ENCODE data around the gene GPR31.

The GPR31 gene

GRCh38 chr6:167137081-167137480, 20.7 kb downstream of the GPR31 start:
- DNase-seq, result no peak

GRCh38 chr6:167136376-167136775, 21.4 kb downstream of the GPR31 start:
- DNase-seq, result no peak

GRCh38 chr6:167134448-167135328, 23.1 kb downstream of the GPR31 start:
- no peak for DNase-seq

GRCh38 chr6:167130712-167131684, 26.8 kb downstream of the GPR31 start:
- DNase-seq, result no peak

GRCh38 chr6:167130008-167130677, 27.6 kb downstream of the GPR31 start:
- DNase-seq, result no peak

- no peak for DNase-seq
Measured at GRCh38 chr6:167129562-167129961, 28.2 kb downstream of the GPR31 start.

- no peak for DNase-seq
Measured at GRCh38 chr6:167129159-167129558, 28.6 kb downstream of the GPR31 start.

- DNase-seq, result no peak
Measured at GRCh38 chr6:167127785-167128531, 29.8 kb downstream of the GPR31 start.

GRCh38 chr6:167125855-167126349, 31.9 kb downstream of the GPR31 start:
- no peak for DNase-seq

- DNase-seq, result no peak
Measured at GRCh38 chr6:167125410-167125809, 32.4 kb downstream of the GPR31 start.

- DNase-seq, result no peak
Measured at GRCh38 chr6:167124753-167125152, 33.0 kb downstream of the GPR31 start.

GRCh38 chr6:167122827-167123657, 34.7 kb downstream of the GPR31 start, which contains the start of gene CCR6:
Gene CCR6 (plus strand): TSS chr6:167123096. CDS start chr6:167136135, 13,039 bp downstream.
- DNase-seq, result no peak

GRCh38 chr6:167122041-167122826, 35.5 kb downstream of the GPR31 start:
- no peak for DNase-seq

- no peak for DNase-seq
Measured at GRCh38 chr6:167121335-167121841, 36.4 kb downstream of the GPR31 start.

- DNase-seq, result no peak
Measured at GRCh38 chr6:167120583-167120903, 37.2 kb downstream of the GPR31 start.

- no peak for DNase-seq
Measured at GRCh38 chr6:167119670-167120582, 37.9 kb downstream of the GPR31 start.

- DNase-seq, result no peak
Measured at GRCh38 chr6:167118839-167119238, 38.9 kb downstream of the GPR31 start.

- no peak for DNase-seq
Measured at GRCh38 chr6:167118006-167118405, 39.8 kb downstream of the GPR31 start.

GRCh38 chr6:167116838-167117228, 40.9 kb downstream of the GPR31 start:
- DNase-seq, result no peak
